HG03571 (cell line): ENCODE measurements around the gene SRPK2.
"Not testable (repeated sequence)": the region's sequence is repeated elsewhere in the genome, so short reads cannot be mapped to it uniquely, and the experiment has no call there.

Source experiments
- ATAC-seq: cut with Tn5 transposase; IDR thresholded peaks from one replicate; pipeline ENCODE4 v1.9.1; 2021; ENCODE audit not compliant: unreplicated experiment

The SRPK2 gene

DNA sequence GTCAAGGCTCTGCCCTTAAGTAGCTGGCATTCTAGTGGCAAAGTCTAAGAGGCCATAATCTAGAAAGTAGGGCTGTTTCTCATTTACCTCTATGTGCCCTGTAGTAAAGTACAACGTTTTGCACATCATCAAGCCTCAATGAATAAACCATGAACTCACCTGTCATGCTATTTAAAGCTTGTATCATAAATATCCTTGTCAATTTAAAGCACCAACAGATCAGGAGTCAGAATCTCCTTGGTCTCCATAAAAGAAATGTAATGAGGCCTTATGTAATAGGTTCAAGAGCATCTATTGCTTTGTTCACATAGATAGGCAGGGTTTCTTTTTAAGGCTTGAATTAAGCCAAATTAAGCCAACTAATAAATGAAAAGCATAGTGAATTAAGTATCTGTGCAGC is 192.8 kb downstream of the SRPK2 start:
- no peak for ATAC-seq

DNA sequence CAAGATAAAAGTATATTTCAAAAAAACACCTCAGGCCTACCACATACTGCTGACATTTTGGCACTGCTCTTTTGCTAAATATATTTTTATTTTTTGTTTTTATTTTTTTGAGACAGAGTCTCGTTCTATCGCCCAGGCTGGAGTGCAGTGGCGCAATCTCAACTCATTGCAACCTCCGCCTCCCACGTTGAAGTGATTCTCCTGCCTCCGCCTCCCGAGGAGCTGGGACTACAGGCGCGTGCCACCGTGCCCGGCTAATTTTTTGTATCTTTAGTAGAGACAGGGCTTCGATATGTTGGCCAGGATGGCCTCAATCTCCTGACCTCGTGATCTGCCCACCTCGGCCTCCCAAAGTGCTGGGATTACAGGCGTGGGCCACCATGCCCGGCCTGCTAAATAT is 193.8 kb downstream of the SRPK2 start:
- ATAC-seq: not testable (repeated sequence)

DNA sequence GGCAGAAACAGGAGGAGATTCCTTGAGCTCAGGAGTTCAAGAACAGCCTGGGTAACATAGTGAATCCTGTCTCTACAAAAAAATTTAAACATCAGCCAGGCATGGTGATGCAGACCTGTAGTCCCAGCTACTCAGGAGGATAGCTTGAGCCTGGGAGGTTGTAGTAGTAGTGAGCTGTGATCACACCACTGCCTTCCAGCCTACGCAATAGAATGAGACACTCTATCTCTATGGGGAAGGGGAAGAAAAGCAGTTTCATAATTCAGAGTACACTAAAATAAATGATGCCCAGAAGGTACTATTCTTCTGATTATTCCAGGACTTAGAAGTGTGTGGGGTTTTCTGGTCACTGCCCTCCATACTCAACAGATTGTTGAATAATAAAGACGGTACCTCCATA is 197.4 kb downstream of the SRPK2 start:
- no peak for ATAC-seq

DNA sequence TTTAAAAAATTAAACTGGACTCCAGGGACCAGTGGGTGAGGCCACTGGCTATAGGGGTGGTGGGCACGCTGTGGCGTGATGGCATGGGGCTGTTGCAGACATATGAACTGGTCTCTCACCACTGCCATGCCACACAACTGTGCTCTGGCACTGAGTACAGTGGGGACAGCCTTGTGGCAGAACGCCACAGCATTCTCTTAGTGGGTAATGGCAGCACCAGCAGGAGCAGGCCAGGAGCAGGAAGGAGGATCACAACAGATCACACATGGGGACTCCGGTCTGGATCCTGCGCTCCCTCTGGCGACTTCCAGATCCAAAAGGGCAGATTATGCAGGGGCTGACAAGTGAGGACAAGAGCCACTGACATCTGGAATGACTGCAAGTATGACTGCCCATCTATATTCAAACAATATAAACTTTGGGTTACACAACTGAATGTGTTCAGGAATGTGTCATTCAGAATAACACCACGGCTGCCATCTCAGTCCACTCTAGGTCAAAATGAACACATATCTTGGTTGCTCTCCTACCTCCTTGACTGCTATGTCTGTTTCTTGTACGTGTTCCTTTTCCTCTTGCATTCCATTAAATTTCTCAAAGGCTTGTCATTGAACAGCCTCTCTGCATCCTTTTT is 198.7 kb downstream of the SRPK2 start:
- ATAC-seq: no peak

DNA sequence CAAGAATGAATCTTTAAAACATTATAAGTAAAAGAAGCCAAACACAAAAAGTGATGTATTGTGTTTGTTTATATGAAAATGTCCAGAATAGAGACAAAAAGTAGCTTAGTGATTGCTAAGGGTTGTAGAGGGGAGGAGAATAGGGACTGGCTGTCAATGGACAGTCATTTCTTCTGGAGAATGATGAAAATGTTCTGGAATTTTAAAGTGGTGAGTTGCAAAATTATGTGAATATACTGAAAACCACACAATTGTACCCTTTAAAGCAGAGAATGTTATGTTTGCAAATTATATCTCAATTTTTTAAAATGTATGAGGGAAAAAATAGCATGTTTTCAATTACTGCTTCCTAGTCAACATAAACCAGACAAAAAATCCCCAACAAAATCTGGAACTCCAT is 200.5 kb downstream of the SRPK2 start:
- no peak for ATAC-seq

DNA sequence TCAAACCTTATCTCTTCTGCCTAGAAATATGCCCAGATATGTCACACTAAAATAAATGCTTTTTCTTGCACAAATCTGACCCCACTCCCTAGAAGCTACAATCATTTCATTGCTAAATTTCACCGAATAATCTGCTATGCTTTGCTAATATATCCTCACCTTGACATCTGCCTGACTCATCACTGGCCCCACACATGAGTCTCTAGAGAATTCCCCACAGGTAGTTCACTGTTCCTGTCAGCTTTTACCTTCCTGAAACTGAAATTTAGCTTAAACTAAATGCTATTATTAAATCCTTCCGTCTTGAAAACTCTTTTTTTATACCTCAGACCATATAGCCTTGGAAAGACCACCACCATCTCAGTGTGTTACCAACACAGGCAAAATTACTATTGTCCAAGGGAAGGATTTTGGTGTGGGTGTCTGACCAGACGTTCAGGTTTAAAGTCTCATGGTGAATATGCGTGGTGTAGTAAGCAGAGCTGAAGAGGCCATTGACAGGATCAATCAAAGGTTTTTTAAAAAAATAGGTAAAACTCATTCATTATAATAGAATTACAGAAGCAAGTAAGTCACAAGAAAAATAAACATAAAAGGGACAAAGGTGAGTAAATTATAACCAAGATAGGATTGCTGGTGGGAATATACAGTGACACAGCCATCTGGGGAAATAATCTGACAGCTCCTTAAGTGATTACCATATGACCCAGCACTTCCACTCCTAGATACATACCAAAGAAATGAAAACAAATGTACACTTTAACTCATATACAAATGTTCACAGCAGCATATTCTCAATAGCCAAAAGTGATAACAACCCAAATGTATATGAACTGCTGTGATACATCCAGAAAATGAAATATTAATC is 201.2 kb downstream of the SRPK2 start:
- no peak for ATAC-seq

DNA sequence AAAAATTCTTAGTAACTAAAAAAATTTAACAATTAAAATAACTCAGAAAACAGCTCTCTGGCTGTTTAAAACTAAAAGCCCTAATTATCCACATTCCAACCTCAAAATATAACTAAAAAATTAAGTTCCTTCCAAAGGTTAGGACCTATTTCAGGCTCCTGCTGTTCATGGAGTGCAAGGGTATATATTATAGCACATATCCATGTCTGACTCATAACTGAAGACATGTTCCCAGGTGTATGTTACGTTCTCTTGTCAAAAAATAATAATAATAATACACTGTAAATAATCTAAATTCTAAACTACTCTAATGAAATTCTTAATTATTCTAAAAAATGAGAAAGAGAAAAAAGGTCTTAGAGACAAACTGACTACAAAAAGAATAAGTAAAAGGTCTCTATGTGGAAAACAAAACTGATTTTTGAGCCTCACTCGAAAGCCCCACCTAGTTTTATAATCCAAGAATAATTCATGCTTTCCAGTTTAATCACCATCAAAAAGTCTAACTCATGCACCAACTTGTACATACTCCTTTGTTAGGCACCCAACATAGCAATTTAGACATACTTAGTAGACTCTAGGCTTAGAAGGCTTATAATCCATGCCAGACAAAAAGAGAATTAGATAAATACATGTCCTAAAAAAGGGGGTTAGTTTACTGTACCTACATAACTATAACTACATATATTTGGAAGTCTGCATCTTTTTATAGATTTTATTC is 203.3 kb downstream of the SRPK2 start:
- ATAC-seq: no peak

DNA sequence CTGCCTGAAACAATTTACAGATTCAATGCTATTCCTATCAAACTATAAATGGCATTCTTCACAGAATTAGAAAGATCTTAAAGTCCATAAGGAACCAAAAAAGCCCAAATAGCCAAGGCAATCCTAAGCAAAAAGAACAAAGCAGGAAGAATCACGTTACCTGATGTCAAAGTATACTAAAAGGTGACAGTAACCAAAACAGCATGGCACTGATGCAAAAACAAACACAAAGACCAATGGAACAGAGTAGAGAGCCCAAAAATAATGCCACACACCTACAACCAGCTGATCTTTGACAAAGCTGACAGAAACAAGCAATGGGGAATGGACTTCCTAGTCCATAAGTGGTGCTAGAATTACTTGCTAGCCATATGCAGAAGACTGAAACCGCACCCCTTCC is 208.7 kb downstream of the SRPK2 start:
- ATAC-seq: no peak

DNA sequence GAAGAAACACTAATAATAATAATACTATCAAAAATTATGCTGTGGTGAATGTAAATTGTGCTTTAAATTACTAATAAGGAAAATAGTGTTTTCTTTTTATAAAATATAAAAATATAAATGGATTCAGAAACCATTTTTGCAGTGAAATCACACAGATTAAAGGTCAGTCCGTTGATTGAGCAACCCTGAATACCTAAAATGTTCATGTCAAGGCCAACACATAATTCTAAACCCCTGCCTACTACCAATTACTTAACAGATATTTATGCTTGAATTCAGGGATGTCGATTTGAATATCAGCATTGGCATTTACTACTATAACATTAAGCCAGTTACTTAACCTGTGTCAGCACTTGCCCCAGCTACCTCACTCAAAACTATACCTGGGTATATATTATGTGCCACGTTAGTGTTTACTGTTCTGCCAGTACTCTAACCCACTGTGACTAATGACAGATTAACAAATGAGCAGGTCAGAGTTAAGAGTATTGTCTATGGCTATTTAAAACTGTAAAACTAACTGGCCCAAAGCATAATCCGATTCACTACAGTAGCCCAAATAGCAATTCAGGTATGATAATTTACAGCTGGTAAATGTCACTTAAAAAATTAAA is 209.7 kb downstream of the SRPK2 start:
- ATAC-seq: no peak

DNA sequence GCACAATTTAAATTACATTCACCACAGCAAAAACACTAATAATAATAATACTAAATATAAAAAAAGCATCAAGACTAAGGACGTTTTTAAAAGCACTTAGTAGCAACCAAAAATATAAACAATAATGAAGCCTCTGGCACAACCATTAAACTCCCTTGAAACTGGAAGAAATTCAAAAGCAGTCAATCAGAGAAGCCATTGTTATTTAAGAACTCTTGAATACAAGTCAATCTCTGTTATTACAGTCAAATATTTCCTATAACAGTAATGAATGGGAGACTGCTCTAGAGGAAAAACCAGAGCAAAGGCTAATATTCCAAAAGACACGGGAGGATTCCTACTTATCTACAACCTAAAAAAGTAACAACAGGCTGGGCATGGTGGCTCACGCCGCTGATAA is 210.5 kb downstream of the SRPK2 start:
- no peak for ATAC-seq

DNA sequence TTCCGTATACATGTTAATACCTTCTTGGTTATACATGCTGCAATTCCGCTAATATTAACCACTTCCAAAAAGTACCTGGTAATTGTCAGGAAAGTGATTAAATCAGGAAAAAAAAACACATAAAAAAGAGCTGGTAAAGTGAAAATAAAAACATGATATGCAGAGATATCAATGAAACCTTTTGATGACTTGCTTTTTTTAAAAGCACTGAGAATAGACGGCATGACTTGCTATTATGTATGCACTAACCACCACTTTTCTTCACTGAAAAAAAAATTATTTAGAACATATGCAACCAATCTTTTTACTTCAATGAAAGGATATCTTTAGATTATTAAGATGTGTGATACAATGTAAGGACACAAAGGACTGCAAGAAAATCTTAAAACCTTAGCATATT is 211.7 kb downstream of the SRPK2 start:
- no peak for ATAC-seq

DNA sequence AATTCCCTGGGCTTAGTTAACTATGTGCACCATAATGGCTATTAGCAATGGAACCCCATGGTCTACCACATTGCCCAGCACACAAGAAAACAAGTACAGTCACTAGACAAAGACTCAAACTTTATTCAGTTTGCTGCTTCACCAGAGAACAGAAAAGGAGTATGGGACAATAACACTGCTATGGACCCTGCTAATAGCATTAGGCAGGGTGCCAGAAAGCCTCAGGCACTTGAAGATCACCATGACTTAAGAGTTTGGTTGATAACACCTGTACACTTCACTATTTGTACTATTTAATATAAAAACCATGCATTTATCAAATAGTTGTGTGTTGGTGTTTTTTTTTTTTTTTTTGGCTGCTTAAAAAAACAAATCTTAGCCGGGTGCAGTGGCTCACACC is 215.1 kb downstream of the SRPK2 start:
- ATAC-seq: no peak

DNA sequence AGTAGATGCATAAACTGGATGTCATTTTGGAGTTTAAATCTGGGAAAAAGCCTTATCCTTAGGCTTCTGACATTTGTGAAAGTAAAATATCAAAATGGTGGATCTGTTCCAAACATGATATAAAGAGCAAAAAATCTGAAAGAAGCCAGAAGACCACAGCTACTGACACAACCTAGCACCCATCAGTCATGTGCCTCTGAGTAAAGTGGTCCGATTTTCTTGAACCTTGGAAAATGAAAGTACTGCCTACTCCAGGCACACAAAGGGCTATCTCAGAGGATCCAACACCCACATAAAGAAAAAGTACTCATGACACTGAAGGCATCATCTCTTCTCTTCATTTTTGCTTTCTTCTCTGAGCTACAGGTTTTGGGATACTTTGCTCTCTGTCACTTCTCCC is 224.0 kb downstream of the SRPK2 start:
- no peak for ATAC-seq

DNA sequence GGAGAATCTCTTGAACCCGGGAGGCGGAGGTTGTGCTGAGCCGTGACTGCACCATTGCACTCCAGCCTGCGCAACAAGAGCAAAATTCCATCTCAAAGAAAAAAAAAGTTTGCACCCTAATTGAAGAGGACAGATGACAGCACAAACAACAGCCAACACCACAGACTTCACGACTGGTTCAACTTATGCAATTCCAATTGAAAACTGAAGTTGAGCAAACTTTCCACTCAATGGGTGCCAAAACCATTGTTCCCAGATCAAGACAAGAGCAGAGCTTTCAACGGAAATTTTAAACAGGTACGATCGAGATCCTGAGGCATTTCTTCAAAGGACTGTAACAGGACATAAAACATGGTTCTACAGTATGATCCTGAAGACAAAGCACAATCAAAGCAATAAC is 225.0 kb downstream of the SRPK2 start:
- no peak for ATAC-seq

DNA sequence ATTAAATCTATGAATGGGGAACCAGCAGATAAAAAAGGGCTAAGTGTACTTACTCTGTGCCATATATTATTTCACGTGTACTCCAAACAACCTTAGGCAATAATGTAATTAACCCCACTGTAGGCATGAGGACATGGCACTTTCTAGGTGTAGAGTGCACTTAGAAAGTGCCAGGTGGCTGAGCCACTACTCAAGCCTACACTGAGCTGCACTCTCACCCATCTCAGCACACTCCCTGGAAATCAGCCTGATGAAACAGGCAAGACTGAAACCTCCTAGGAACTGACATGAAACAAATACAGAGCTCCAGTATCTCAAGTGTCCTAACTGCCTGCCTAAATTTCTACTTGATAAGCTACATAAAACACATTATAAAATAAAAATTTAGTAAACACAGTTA is 227.4 kb downstream of the SRPK2 start:
- no peak for ATAC-seq

DNA sequence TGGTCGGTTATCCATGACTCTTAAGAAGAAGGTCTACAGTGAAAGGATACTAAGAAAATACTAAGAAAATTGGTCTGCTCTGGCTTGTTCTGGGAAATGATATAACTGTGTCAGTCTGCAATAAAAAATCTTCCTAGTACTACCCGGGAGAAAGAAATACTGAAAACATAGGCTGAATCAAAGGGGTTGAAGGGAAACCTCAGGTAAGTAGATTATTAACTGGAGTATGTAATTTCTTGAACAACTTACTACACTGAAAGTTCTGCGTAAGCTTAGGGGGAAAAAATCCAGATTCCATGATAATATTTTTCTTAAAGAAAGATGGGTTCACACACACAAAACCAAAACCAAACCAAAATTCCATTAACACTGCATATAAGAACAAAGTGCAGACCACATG is 231.4 kb downstream of the SRPK2 start:
- ATAC-seq: no peak

DNA sequence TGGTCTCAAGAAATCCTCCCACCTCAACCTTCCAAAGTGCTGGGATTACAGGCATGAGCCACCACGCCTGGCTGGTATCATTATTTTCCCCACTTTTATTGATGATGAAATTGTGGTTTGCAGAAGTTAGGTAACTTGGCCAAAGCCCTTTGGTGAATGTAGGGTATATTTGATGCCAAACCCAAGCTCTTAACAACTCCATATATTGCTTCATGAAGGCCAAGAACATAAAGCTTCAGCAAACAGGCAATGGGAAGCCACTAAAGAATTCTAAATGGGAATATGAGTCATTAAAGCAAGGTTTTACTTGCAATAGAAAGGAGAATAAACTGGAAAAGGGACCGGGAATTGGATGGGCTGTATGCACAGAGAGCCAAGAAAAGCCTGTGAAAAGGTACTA is 232.0 kb downstream of the SRPK2 start:
- ATAC-seq: no peak

DNA sequence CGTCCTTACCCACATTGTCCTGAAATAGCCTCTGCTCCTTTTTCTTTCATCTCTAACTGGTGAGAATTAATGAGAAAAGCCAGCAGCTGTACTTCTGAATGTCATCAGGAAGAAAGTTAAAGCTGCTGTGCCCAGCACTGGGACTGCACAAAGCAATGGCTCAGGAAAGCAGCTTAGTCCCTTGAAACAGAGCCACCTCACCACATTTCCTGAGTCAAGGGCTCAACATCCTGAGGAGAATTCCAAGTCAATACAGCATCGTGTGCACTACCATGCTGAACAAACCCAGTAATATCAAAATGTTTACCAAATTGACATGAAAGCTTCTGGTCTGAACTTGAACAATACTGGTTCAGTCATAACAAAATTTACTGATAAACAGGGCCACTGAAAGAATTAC is 234.6 kb downstream of the SRPK2 start:
- no peak for ATAC-seq

DNA sequence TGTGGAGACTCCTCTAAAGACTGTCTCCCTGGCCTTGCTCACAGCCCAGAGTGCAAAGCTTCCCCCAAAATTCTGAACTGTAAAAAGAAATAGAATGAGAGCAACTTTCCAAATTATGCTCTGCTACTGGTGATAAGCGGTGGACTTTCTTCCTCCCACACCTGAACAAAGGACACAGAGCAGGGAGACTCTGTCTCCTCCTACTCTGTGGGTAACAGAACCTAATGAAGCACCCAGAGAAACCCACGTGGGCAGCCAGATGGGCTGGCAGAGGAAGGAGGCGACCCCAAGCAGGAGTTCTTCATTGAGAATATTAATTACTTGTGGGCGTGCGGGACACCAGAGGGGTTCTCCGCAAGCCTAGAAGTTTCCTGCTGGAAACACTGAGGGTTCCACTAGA is 235.2 kb downstream of the SRPK2 start:
- no peak for ATAC-seq

DNA sequence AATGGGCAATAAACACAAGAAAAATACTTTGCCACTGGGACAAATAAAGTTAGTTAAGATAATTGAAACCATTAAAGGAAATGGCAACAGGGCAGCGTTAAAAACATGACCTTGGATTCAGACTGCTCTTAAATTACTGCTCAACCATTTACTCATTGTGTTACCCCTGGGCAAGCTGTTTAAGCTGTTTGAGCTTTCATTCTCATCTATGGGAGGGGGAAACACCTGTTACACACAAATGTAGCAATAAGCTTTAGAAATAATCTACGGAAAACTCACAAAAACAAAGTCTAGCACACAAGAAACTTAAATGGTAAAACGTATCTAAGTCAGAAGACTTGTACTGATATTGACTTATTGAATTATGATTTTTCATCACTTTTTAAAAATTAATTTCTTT is 237.6 kb downstream of the SRPK2 start:
- ATAC-seq: no peak

DNA sequence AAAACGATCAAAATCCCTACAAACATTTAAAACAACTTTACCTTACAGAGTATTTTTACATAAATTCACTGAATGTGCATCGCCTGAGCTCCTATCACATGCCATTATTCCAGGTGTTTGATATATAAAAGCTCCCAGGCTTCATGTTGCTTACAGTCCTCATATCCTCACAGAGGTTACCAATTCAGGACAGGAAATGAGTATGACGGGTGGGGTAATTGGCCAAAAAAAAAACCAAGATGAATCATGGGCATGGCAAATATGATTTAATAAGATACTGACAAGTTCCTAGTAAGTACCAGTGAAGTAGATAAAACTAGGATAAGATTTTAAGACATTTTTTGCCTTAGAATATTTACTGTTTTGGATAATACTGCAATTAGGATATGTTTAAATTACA is 238.9 kb downstream of the SRPK2 start:
- ATAC-seq: no peak

DNA sequence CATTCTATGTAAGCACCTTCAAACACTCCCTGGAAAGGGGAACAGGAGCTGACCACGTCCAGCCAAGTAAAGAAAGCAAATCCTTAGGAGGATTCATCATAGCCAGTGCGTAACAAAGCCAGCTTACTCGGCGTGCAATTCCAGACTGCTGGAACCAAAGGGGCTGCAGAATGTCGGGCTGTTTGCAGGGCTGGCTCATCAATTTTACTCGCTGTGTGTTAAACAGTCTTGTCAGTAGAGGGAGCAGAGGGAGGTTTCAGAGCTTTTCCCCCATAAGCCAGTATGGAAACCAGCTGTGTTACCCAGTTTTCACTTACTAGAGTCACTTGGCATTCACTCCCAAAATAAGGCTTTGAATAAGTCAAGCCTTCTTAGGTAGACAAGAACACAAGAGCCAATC is 247.7 kb downstream of the SRPK2 start:
- no peak for ATAC-seq
